ENCODE results near the gene DEAF1. TPM values are rescaled to one million over a fixed set of nuclear protein-coding genes. Genes with fewer than 3 reads are reported as not detected.

The DEAF1 gene
- total RNA-seq, 6 experiments from 2014 or later: 11.3 to 17.9 (median 14.0) TPM

DNA sequence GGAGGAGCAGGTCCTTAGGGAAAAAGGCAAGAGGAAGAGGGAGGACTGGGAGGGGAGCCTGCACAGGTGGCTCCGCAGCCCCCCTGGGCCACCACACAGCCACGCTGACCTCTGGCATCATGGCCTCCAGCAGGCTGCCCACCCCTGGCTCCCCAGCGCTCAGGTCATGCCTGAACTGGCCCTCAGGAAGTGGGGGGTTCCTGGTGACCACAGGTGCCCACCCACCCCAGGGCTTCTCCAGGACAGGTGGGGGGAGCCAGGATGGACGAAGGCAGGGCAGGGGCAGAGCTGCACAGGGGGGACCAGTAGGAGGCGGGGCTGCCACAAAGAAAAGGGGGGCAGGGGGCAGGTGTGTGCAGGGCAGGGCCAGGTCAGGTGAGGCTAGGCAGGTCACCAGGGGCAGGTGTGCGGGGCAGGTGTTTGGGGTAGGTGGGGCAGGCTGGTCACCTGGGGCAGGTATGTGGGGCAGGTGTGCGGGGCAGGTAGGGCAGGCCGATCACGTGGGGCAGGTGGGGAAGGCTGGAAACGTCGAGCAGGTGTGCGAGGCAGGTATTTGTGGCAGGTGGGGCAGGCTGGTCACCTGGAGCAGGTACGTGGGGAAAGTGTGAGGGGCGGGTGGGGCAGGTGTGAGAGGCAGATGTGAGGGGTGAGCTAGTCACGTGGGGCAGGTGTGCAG lies 997 bp downstream of the DEAF1 start:
- no peak overlapping the region for H3K27ac ChIP-seq
- peaks cover 0 to 13% (median 3%) of the 10 kb centered on the region in 4 donors for H3K4me1 ChIP-seq
- H3K4me3 ChIP-seq: peak overlapping the region; percentile 91 to 97 (median 95)
- H3K36me3 ChIP-seq: peaks cover 0 to 5% (median 1%) of the 10 kb centered on the region in 4 donors
- no peaks in the 10 kb centered on the region for H3K27me3 ChIP-seq
- TF ChIP-seq POLR2A (IDR thresholded peaks at IDR 0.05): no peak
- ATAC-seq (no peak), DNase-seq (no peak)
- 60% methylated on average over 10 of the region's 15 CpGs for WGBS (ENCODE audit: insufficient coverage, low coverage, low lambda C conversion rate, missing lambda C conversion rate)
- intact Hi-C loops (cut with DNase I): no loop called here
- H3K9me3 ChIP-seq: no peaks in the 10 kb centered on the region

DNA sequence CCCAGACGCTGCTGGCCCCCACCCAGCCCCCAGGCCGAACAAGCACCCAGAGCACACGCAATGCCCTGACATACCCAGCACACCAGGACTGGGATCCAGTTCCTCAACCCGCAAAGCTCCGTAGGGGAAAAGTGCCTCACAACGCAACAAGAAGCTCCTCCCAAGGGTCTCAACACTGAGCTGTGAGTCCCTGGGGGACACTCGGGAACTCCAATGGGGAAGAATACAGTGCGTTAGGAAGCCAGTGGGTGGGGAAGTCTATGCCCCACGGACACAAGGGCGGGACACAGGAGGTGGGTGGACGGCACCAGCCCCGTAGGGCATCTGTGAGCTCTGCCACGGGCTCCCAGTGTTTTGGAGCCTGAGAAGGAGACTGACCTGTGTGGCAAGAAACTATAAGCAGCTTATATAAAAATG lies 1.6 kb downstream of the DEAF1 start:
- H3K4me1 ChIP-seq: peaks cover 0 to 13% (median 3%) of the 10 kb centered on the region in 4 donors
- DNase-seq: no peak
- peaks cover 0 to 7% (median 1%) of the 10 kb centered on the region in 4 donors for H3K36me3 ChIP-seq
- H3K9me3 ChIP-seq: no peaks in the 10 kb centered on the region
- no peak for ATAC-seq
- intact Hi-C loops (cut with DNase I): no loop called here
- WGBS (ENCODE audit: insufficient coverage, low coverage, low lambda C conversion rate, missing lambda C conversion rate): 55% methylated on average over 6 of the region's 13 CpGs
- no peaks in the 10 kb centered on the region for H3K27me3 ChIP-seq
- no peak overlapping the region for H3K27ac ChIP-seq
- no peak overlapping the region for H3K4me3 ChIP-seq
- TF ChIP-seq POLR2A (IDR thresholded peaks at IDR 0.05): no peak
- TF ChIP-seq, protein P1, sequence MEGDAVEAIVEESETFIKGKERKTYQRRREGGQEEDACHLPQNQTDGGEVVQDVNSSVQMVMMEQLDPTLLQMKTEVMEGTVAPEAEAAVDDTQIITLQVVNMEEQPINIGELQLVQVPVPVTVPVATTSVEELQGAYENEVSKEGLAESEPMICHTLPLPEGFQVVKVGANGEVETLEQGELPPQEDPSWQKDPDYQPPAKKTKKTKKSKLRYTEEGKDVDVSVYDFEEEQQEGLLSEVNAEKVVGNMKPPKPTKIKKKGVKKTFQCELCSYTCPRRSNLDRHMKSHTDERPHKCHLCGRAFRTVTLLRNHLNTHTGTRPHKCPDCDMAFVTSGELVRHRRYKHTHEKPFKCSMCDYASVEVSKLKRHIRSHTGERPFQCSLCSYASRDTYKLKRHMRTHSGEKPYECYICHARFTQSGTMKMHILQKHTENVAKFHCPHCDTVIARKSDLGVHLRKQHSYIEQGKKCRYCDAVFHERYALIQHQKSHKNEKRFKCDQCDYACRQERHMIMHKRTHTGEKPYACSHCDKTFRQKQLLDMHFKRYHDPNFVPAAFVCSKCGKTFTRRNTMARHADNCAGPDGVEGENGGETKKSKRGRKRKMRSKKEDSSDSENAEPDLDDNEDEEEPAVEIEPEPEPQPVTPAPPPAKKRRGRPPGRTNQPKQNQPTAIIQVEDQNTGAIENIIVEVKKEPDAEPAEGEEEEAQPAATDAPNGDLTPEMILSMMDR (IDR thresholded peaks at IDR 0.05): no peak

DNA sequence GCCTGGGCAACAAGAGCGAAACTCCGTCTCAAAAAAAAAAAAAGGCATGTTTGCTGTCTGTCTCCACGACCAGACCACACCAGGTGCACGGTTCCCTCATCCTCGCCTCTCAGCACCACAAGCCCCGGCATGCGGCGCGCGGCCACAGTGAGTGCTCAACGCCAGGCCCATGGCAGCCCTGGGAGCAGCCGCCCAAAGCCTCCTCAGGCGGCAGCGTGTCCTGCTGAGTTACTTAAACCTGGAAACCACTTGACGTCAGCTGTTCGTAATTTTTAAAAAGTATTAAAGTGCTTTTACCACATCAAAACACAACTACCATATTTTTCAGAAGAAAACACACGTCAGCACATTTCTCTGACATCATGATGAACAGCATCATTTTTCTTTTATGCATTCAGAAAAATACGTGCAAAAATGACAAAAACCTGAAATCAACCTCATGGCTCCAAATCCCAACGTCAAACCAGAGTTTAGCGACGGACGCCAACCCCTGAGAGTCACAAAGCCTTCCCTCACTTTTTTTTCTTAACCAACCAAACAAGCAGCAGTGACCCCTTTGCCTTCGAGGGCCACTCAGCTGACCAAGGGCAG lies 2.1 kb downstream of the DEAF1 start:
- no peak for DNase-seq
- no peak overlapping the region for H3K4me3 ChIP-seq

DNA sequence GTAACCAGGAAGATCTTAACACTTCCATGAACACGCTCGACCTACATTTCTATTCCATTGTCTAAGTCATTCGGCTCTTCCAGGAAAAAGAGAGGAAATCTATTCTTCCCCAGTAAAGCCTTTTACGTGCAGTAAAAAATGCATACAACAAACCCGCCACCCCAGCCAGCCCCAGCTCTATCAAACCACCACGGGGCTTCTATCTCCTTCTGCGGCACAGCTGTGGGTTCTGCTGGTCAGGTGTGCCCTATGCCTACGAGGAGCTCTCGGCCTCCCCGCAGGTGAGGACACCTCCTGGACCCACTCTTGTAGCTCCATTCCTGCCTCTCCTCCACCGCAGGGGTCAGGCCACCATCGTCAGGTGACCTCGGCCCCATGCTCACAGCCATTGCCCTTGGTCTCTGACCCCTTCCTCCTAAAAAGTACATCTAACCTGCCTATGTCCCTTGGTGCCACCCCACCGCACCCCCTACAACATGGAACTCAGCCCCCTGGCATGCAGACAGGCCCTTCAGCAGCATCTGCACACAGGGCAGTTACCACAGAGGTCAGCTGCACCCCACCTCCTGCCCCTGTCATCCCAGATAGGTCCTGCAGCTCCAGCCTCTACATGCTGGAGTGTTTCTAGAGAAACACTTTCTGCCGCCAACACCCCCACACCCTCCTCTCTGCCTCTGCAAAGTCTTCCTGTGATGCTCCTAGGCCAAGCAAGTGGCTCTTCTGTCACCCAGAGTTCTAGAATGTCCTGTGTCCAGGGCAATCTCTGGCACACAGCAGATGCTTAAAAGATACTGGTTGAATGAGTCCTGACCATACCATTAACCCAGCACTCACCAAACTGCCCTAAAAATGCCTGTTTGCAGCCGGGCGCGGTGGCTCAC lies 3.1 kb downstream of the DEAF1 start:
- intact Hi-C loops (cut with DNase I): no loop called here
- Histone ChIP-seq H3K27me3 (no peaks in the 10 kb centered on the region), H3K27ac (no peak overlapping the region), H3K4me3 (no peak overlapping the region), H3K9me3 (no peaks in the 10 kb centered on the region), H3K36me3 (peaks cover 0 to 16% (median 1%) of the 10 kb centered on the region in 4 donors), H3K4me1 (peaks cover 0 to 9% (median 3%) of the 10 kb centered on the region in 4 donors)
- ATAC-seq (no peak), DNase-seq (no peak)
- TF ChIP-seq POLR2A (IDR thresholded peaks at IDR 0.05): no peak
- TF ChIP-seq, protein P1 (IDR thresholded peaks at IDR 0.05): no peak
- WGBS (ENCODE audit: insufficient coverage, low coverage, low lambda C conversion rate, missing lambda C conversion rate): 93% methylated on average over 9 of the region's 18 CpGs

More for the DNA sequence above, 2.1 kb downstream of the DEAF1 start:
- peaks cover 0 to 12% (median 1%) of the 10 kb centered on the region in 4 donors for H3K36me3 ChIP-seq
- no peak for ATAC-seq
- no peaks in the 10 kb centered on the region for H3K9me3 ChIP-seq
- intact Hi-C loops (cut with DNase I): no loop called here
- 82% methylated on average over 13 of the region's 23 CpGs for WGBS (ENCODE audit: insufficient coverage, low coverage, low lambda C conversion rate, missing lambda C conversion rate)
- H3K4me1 ChIP-seq: peaks cover 0 to 13% (median 3%) of the 10 kb centered on the region in 4 donors
- TF ChIP-seq, protein P1 (IDR thresholded peaks at IDR 0.05): no peak
- no peak for TF ChIP-seq POLR2A (IDR thresholded peaks at IDR 0.05)
- no peaks in the 10 kb centered on the region for H3K27me3 ChIP-seq
- H3K27ac ChIP-seq: no peak overlapping the region

Measured in right lobe of liver (tissue), 6 donors.